GM18507 (cell line): ENCODE data around the gene CRPPA.
"Not testable (repeated sequence)": the region's sequence is repeated elsewhere in the genome, so short reads cannot be mapped to it uniquely, and the experiment has no call there.

Experiments
- DNase-seq: peaks from one replicate; pipeline ENCODE4 v3.0.0; 2011; ENCODE audit warnings: low read depth; ENCODE audit not compliant: insufficient read length; ENCODE audit errors: extremely low spot score
- FAIRE-seq: peaks from 2 replicates; lab custom pipeline; 2011; peaks lifted over from hg19 to GRCh38; lab: Jason Lieb, UNC

CRPPA gene

GRCh38 chr7:16399916-16400892 is 21.1 kb downstream of the CRPPA start:
- no peak for FAIRE-seq
- no peak for DNase-seq

GRCh38 chr7:16399265-16399831 is 22.0 kb downstream of the CRPPA start:
- FAIRE-seq (no peak), DNase-seq (no peak)

DNA sequence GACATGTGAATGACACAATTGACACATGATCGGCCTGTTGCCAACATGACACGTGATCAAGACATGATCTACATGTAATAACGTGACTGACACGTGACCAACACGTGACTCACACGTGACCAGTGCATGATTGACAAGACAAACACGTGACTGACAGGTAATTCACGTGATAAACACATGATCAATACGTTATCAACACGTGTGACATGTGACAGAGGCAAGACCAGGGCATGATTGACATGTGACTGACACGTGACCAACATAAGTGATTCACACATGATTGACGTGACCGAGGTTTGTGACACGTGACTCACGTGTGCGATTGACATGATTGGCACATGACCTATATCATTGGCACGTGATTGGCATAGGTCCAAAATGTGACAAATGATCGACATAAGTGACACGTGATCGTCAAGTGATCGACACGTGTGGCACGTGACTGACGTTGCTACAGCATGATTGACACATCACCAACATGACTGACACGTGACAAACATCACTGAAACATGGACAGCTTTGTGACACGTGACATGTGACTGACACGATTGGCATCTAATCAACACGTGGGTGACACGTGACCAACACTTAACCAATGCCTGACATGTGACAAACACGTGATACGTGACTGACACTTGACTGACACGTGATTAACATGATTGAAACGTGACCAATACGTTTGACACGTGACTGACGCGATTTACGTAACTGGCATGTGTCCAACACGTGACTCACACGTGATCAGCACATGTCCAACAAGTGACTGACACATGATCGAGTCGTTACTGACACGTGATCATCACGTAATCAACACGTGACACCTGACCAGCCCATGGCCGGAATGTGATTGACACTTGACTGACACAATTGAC is 23.0 kb downstream of the CRPPA start:
- DNase-seq: no peak
- no peak for FAIRE-seq

GRCh38 chr7:16397501-16398145 is 23.7 kb downstream of the CRPPA start:
- FAIRE-seq (no peak), DNase-seq (no peak)

GRCh38 chr7:16396766-16397500 is 24.4 kb downstream of the CRPPA start:
- no peak for FAIRE-seq

GRCh38 chr7:16395121-16395520 is 26.2 kb downstream of the CRPPA start:
- DNase-seq: no peak
- FAIRE-seq: no peak

More at GRCh38 chr7:16396766-16397500, 24.4 kb downstream of the CRPPA start:
- DNase-seq: no peak

- FAIRE-seq (no peak), DNase-seq (no peak)
Measured at GRCh38 chr7:16393862-16394422, 27.4 kb downstream of the CRPPA start.

GRCh38 chr7:16392990-16393523 is 28.3 kb downstream of the CRPPA start:
- no peak for FAIRE-seq
- DNase-seq: no peak

DNA sequence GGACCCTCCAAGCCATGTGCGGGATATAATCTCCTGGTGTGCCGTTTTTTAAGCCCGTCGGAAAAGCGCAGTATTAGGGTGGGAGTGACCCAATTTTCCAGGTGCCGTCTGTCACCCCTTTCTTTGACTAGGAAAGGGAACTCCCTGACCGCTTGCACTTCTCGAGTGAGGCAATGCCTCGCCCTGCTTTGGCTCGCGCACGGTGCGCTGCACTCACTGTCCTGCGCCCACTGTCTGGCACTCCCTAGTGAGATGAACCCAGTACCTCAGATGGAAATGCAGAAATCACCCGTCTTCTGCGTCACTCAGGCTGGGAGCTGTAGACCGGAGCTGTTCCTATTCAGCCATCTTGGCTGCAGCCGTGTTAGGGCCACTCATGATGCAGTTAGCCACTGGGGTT is 37.6 kb downstream of the CRPPA start:
- DNase-seq, FAIRE-seq: not testable (repeated sequence)

GRCh38 chr7:16383103-16383502 is 38.2 kb downstream of the CRPPA start:
- not testable (repeated sequence) for FAIRE-seq, DNase-seq
